Mesenchymal stem cell (in vitro differentiated cells and primary cell): ENCODE data around the gene CHD3.

Source experiments
- DNase-seq: peaks from one replicate; pipeline ENCODE4 v3.0.0-alpha.2; 2013
- H2AFZ ChIP-seq: one replicate; pipeline ENCODE4 v1.6.1; 2013; ENCODE audit warnings: low read depth, mild to moderate bottlenecking, control low read depth, inconsistent platforms, low read length, moderate library complexity
- H2AK5ac ChIP-seq: 2 replicates; pipeline ENCODE4 v1.6.1; 2013; ENCODE audit warnings: low read length, moderate library complexity, mild to moderate bottlenecking, inconsistent platforms; ENCODE audit not compliant: severe bottlenecking
- H2BK120ac ChIP-seq: one replicate; pipeline ENCODE4 v1.6.1; 2013; ENCODE audit warnings: low read depth, mild to moderate bottlenecking, inconsistent platforms, low read length, moderate library complexity
- H2BK12ac ChIP-seq, 2 experiments: one replicate each; pipeline ENCODE4 v1.6.1; 2013; ENCODE audit warnings: inconsistent platforms in 2 of 2, low read length in 2 of 2, mild to moderate bottlenecking in 2 of 2, moderate library complexity in 2 of 2, control low read depth in 1 of 2
- H2BK15ac ChIP-seq: one replicate; pipeline ENCODE4 v1.6.1; 2013; ENCODE audit warnings: mild to moderate bottlenecking, low read depth, inconsistent platforms; ENCODE audit not compliant: poor library complexity, severe bottlenecking
- H2BK5ac ChIP-seq: 2 replicates; pipeline ENCODE4 v1.6.1; 2013; ENCODE audit warnings: low read depth, mild to moderate bottlenecking, low read length, control low read depth, inconsistent platforms; ENCODE audit not compliant: poor library complexity, severe bottlenecking
- H3K14ac ChIP-seq, 2 experiments: one replicate each; pipeline ENCODE4 v1.6.1; 2013; ENCODE audit warnings: inconsistent platforms in 2 of 2, low read length in 2 of 2, control low read depth in 1 of 2, mild to moderate bottlenecking in 1 of 2, moderate library complexity in 1 of 2
- H3K18ac ChIP-seq, 2 experiments: one replicate each; pipeline ENCODE4 v1.6.1; 2013; ENCODE audit warnings: inconsistent platforms in 2 of 2, low read length in 2 of 2, control low read depth in 1 of 2, low read depth in 1 of 2, mild to moderate bottlenecking in 1 of 2
- H3K23ac ChIP-seq, 2 experiments: one replicate each; pipeline ENCODE4 v1.6.1; 2013; ENCODE audit warnings: inconsistent platforms in 2 of 2, low read length in 2 of 2, mild to moderate bottlenecking in 2 of 2, moderate library complexity in 2 of 2, control low read depth in 1 of 2
- H3K27ac ChIP-seq: 2 replicates; pipeline ENCODE4 v1.5.1; 2013; ENCODE audit warnings: mild to moderate bottlenecking, moderate library complexity, low read length, control low read depth, inconsistent platforms; ENCODE audit not compliant: poor library complexity, severe bottlenecking
- H3K27me3 ChIP-seq, 2 experiments: 2 replicates each; pipeline versions ENCODE4 v1.6.1 to v1.7.0; 2013; ENCODE audit warnings: low read length in 2 of 2, mild to moderate bottlenecking in 2 of 2, moderate library complexity in 2 of 2, control low read depth in 1 of 2, inconsistent platforms in 1 of 2; ENCODE audit not compliant: control insufficient read depth in 1 of 2, insufficient read depth in 1 of 2
- H3K36me3 ChIP-seq, 2 experiments: 2 replicates each; pipeline versions ENCODE4 v1.6.1 to v1.7.0; 2013; ENCODE audit warnings: low read length in 2 of 2, control low read depth in 1 of 2, inconsistent platforms in 1 of 2, low read depth in 1 of 2, mild to moderate bottlenecking in 1 of 2; ENCODE audit not compliant: insufficient read depth in 2 of 2, control insufficient read depth in 1 of 2
- H3K4ac ChIP-seq, 2 experiments: one replicate each; pipeline ENCODE4 v1.6.1; 2013; ENCODE audit warnings: inconsistent platforms in 2 of 2, low read length in 2 of 2, mild to moderate bottlenecking in 2 of 2, moderate library complexity in 2 of 2, control low read depth in 1 of 2, low read depth in 1 of 2
- H3K4me1 ChIP-seq: 2 replicates; pipeline ENCODE4 v1.6.1; 2013; ENCODE audit warnings: low read depth, low read length, control low read depth; ENCODE audit not compliant: control insufficient read depth, insufficient read depth
- H3K4me2 ChIP-seq: 2 replicates; pipeline ENCODE4 v1.6.1; 2013; ENCODE audit warnings: low read length, mild to moderate bottlenecking, inconsistent platforms; ENCODE audit not compliant: poor library complexity, severe bottlenecking
- H3K4me3 ChIP-seq, 2 experiments: 2 replicates each; pipeline versions ENCODE4 v1.5.1 to v1.7.0; 2013; ENCODE audit warnings: low read length in 2 of 2, mild to moderate bottlenecking in 2 of 2, control low read depth in 1 of 2, low read depth in 1 of 2; ENCODE audit not compliant: insufficient read depth in 1 of 2
- H3K79me1 ChIP-seq: replicated peaks from 2 replicates; pipeline ENCODE4 v1.6.1; 2013; ENCODE audit warnings: mild to moderate bottlenecking, control low read depth, low read length, inconsistent platforms; ENCODE audit not compliant: poor library complexity, severe bottlenecking
- H3K9ac ChIP-seq: 2 replicates; pipeline ENCODE4 v1.7.0; 2013; ENCODE audit warnings: mild to moderate bottlenecking, low read length, moderate library complexity
- H3K9me3 ChIP-seq: 2 replicates; pipeline ENCODE4 v1.7.0; 2013; ENCODE audit warnings: mild to moderate bottlenecking, low read length; ENCODE audit not compliant: control insufficient read depth
- H4K8ac ChIP-seq: one replicate; pipeline ENCODE4 v1.6.1; 2013; ENCODE audit warnings: inconsistent platforms, mild to moderate bottlenecking, low read length, moderate library complexity
- H4K91ac ChIP-seq: one replicate; pipeline ENCODE4 v1.6.1; 2013; ENCODE audit warnings: mild to moderate bottlenecking, low read length, inconsistent platforms
- WGBS: methylation state at CpG from one replicate; pipeline ENCODE4 v1.1.7; 2013; ENCODE audit warnings: mixed read lengths; 5-methylcytosine and 5-hydroxymethylcytosine counted together

CHD3 gene

GRCh38 chr17:7945651-7946050 is 57.1 kb downstream of the CHD3 start:
- Histone ChIP-seq H2BK120ac (no peak overlapping the region), H2BK5ac (no peak overlapping the region), H3K4ac (no peak overlapping the region), H3K79me1 (peaks cover 9% of the 10 kb centered on the region), H3K4me1 (no peaks in the 10 kb centered on the region), H3K27ac (no peak overlapping the region), H3K18ac (no peak overlapping the region), H4K8ac (no peak overlapping the region), H3K14ac (no peak overlapping the region), H3K4me3 (no peak overlapping the region), H2BK12ac (no peak overlapping the region), H3K36me3 (peaks cover 54 to 88% of the 10 kb centered on the region in 2 experiments), H2AFZ (no peak overlapping the region), H2AK5ac (no peak overlapping the region), H3K9ac (no peak overlapping the region), H3K27me3 (no peaks in the 10 kb centered on the region), H3K4me2 (no peak overlapping the region), H2BK15ac (no peak overlapping the region), H3K9me3 (no peaks in the 10 kb centered on the region), H3K23ac (no peak overlapping the region), H4K91ac (no peak overlapping the region)
- no peak for DNase-seq
- WGBS: 95% methylated on average over 7 of the region's 7 CpGs

- H3K4me3 ChIP-seq: no peak overlapping the region
- H3K27ac ChIP-seq: no peak overlapping the region
- H2BK5ac ChIP-seq: no peak overlapping the region
- no peak overlapping the region for H3K23ac ChIP-seq
- H2BK12ac ChIP-seq: no peak overlapping the region
- no peak overlapping the region for H4K8ac ChIP-seq
- H2BK120ac ChIP-seq: no peak overlapping the region
- no peaks in the 10 kb centered on the region for H3K4me1 ChIP-seq
- no peak overlapping the region for H3K9ac ChIP-seq
- H2AK5ac ChIP-seq: no peak overlapping the region
- no peak for DNase-seq
- H3K79me1 ChIP-seq: peaks cover 9% of the 10 kb centered on the region
- H2BK15ac ChIP-seq: no peak overlapping the region
- no peak overlapping the region for H4K91ac ChIP-seq
- H3K14ac ChIP-seq: no peak overlapping the region
- H3K18ac ChIP-seq: no peak overlapping the region
- H3K9me3 ChIP-seq: no peaks in the 10 kb centered on the region
- no peak overlapping the region for H3K4me2 ChIP-seq
- H3K4ac ChIP-seq: no peak overlapping the region
- no peaks in the 10 kb centered on the region for H3K27me3 ChIP-seq
- H3K36me3 ChIP-seq: peaks cover 52 to 83% of the 10 kb centered on the region in 2 experiments
- WGBS: 93% methylated on average over 3 of the region's 5 CpGs
- H2AFZ ChIP-seq: no peak overlapping the region
Measured at GRCh38 chr17:7946441-7946840, 57.9 kb downstream of the CHD3 start.

- H3K18ac ChIP-seq: no peak overlapping the region
- peaks cover 48 to 80% of the 10 kb centered on the region in 2 experiments for H3K36me3 ChIP-seq
- H3K4me3 ChIP-seq: no peak overlapping the region
- no peaks in the 10 kb centered on the region for H3K27me3 ChIP-seq
- no peak overlapping the region for H3K14ac ChIP-seq
- H3K79me1 ChIP-seq: peaks cover 9% of the 10 kb centered on the region
- no peak overlapping the region for H2AK5ac ChIP-seq
- no peaks in the 10 kb centered on the region for H3K9me3 ChIP-seq
- no peak overlapping the region for H4K8ac ChIP-seq
- H2BK120ac ChIP-seq: no peak overlapping the region
- no peak overlapping the region for H2BK12ac ChIP-seq
- DNase-seq: no peak
- H2BK15ac ChIP-seq: no peak overlapping the region
- 93% methylated on average over 5 of the region's 5 CpGs for WGBS
- H3K23ac ChIP-seq: no peak overlapping the region
- no peak overlapping the region for H3K4me2 ChIP-seq
- H4K91ac ChIP-seq: no peak overlapping the region
- H2BK5ac ChIP-seq: no peak overlapping the region
- no peak overlapping the region for H2AFZ ChIP-seq
- no peak overlapping the region for H3K9ac ChIP-seq
- H3K4me1 ChIP-seq: no peaks in the 10 kb centered on the region
- H3K27ac ChIP-seq: no peak overlapping the region
- no peak overlapping the region for H3K4ac ChIP-seq
Measured at GRCh38 chr17:7947651-7948050, 59.1 kb downstream of the CHD3 start.

GRCh38 chr17:7950578-7950977 is 62.0 kb downstream of the CHD3 start:
- no peak overlapping the region for H2BK15ac ChIP-seq
- H3K23ac ChIP-seq: no peak overlapping the region
- H2BK120ac ChIP-seq: no peak overlapping the region
- no peak for DNase-seq
- H3K4me2 ChIP-seq: no peak overlapping the region
- no peak overlapping the region for H2BK5ac ChIP-seq
- H4K8ac ChIP-seq: no peak overlapping the region
- WGBS: 100% methylated on average over 1 of the region's 3 CpGs
- H2AFZ ChIP-seq: no peak overlapping the region
- peaks cover 5% of the 10 kb centered on the region for H3K79me1 ChIP-seq
- H3K4me1 ChIP-seq: no peaks in the 10 kb centered on the region
- H4K91ac ChIP-seq: no peak overlapping the region
- H3K36me3 ChIP-seq: peaks cover 30 to 53% of the 10 kb centered on the region in 2 experiments
- H2AK5ac ChIP-seq: no peak overlapping the region
- no peak overlapping the region for H3K18ac ChIP-seq
- H3K27me3 ChIP-seq: no peaks in the 10 kb centered on the region
- H3K4ac ChIP-seq: no peak overlapping the region
- no peak overlapping the region for H3K14ac ChIP-seq
- no peak overlapping the region for H3K9ac ChIP-seq
- H2BK12ac ChIP-seq: no peak overlapping the region
- H3K4me3 ChIP-seq: no peak overlapping the region
- no peaks in the 10 kb centered on the region for H3K9me3 ChIP-seq
- no peak overlapping the region for H3K27ac ChIP-seq
